ENCODE results near the gene RBM19.

RBM19 gene

DNA sequence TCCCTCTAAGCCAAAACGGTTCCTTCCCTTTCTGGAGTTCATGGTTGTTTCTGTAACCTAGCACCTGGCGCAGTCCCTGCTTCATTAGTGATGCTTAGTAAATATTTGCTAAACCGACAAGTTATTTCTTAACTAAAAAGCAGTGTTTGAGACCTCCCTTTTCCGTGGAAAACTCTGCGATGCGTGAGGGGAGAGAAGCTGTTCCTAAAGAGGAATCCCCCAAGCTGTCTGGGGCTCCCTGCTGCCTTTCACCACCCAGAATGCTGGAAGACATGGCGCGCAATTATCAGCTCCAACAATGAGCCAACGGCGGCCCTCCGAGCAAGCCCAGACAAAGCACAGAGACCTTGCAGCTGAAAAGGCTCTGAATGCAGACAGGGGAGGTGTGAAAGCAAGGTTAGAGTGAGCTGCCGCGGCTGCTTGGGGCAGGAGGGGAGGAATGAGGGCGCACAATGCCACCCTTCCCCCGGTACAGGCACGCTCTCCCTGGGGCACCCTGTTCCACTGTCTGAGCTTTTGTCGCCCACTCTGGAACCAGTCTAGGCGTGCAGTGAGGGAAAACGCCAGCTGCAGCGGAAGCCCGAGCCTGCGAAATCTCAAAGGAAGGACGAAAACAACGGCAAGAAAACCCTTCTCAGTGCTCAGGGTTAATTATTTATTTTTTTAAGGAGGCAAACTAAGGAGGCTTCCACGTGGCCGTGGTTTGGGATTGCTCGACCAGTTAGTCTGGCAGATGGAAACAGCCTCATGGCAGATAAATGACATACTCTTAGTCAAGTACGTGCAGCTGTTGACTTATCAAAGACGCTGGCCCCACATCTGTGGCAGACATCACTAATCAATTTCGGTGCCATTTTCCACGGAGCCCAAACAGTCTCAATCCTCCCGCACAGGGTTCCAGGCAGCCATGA lies 66.3 kb downstream of the RBM19 start:
- peak; percentile 53 for DNase-seq (ENCODE audit: low spot score)

DNA sequence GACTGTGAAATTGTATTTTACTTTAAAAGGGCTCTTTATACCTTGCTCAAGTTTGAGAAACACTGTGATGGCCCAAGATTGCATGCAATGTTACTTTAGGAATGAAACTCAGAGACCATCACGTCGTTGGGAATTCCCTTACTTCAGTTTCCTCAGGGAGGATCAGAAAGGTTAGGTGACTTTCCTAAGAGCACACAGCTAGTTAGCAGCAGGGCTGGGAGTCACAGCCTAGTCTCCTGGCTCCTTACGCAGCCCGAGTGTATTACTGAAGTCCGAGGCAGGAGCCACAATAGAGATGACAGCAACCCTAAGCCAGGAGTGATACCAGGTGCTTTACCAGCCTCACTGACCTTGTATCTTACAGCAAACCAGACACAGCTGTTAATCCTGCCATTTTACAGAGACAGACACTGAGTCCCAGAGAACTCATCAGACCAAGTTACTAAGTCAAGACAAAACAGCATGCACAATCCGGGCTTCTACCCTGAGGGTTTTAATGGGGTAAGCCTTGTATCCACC lies 67.0 kb downstream of the RBM19 start:
- no peak for DNase-seq (ENCODE audit: low spot score)

DNA sequence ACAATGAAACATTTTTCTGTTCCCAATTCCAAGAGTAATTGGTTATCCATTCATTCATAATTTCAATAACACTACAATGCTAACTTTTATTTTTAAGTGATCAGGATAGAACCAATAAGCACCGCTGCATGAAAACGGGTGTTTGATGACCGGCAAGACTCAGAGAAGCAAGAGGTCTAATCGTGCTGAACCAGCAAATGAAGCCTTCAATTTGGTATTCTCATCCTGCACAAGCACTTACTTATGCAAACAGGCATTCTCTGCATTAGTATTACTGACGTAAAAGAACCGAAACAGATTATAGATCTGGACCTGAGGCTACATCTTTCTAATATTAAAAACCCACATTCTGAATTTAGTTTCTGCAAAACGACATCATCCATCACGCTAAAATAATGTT lies 67.7 kb downstream of the RBM19 start:
- no peak for DNase-seq (ENCODE audit: low spot score)

DNA sequence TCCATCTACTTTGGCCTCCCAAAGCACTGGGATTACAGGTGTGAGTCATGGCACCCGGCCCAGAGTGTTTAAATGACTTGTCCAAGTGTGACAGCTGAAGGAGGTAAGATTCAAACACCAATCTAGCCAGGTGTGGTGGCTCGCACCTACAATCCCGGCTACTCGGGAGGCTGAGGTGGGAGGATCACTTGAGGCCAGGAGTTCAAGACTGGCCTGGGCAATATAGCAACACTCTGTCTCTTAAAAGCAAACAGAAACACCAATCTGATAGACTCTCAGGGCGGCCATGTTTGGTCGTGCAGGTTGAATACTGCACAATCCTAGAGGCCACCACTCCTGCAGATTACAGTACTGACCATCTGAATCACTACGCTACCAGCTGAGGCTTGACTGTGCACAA lies 68.7 kb downstream of the RBM19 start:
- no peak for DNase-seq (ENCODE audit: low spot score)

DNA sequence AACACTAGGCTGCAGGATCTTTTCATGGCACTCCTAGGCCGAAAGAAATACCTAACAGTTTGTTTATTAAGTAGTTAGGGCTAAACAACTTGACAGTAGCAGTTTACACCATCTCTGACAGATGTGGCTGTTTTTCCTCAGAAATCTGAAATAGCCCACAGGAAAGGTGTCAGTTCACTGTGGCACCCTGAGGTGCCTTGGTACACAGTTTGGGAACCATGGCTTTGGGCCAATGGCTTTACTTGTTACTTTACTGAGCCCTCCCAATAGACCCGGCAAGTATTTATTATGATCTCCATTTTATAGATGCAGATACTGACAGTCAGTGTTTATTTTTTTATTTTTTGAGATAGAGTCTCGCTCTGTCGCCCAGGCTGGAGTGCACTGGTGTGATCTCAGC lies 69.3 kb downstream of the RBM19 start:
- no peak for DNase-seq (ENCODE audit: low spot score)

DNA sequence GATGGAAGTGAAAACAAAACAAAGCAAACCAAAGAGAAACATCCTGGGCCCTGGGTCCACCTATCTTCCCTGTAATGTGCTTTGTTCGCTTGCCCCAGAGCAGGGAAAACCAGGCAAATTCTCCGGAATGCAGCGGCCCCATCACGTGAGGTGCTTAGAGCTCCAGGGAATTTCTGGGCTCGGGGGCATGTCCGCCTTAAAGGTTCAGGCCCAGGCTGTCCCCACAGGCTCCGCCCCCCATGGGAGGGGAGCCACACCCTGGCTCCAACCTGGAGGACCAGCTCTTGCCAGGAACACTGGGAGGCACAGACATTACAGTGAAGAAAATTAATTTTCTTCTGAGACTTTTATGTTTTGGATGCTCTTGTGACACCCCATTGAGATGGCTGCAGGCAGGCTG lies 69.9 kb downstream of the RBM19 start:
- DNase-seq (ENCODE audit: low spot score) = no peak

DNA sequence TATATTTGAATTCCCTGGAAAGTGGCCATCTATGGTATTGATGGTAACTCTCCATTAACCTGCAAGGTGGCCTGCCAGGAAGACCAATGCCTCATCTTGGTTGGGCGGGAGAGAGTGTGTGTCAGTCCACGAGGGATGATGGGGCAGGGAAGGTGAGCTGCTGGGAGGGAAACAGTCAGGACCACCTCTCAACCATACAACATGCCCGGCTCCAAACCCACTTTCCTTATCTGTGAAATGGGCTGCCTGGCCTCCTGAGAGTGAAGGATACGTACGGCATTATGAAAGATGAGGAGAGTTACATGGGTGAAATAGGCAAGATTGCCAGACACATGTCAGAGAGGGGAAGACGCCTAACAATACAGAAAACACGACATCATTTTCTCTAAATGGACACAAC lies 70.9 kb downstream of the RBM19 start:
- DNase-seq (ENCODE audit: low spot score) = no peak

DNA sequence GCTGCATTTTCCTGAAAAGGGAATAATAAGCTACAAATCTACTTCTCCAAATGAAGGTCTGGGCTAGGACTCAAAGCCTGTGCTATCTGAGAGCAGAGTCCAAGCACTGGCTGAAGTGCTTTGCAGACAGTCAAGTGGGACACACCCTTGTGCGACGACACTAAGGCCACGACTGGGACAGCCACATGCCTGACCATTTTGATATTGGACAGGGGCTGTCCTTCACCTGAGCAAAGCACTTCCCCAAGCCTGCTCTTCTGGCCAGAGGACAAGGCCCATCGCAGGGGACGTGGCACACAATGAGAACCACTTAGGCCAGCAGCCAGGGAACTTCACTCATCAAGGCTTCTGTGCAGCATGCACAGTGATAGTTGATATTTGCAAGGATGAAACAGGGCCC lies 71.4 kb downstream of the RBM19 start:
- DNase-seq (ENCODE audit: low spot score) = no peak

DNA sequence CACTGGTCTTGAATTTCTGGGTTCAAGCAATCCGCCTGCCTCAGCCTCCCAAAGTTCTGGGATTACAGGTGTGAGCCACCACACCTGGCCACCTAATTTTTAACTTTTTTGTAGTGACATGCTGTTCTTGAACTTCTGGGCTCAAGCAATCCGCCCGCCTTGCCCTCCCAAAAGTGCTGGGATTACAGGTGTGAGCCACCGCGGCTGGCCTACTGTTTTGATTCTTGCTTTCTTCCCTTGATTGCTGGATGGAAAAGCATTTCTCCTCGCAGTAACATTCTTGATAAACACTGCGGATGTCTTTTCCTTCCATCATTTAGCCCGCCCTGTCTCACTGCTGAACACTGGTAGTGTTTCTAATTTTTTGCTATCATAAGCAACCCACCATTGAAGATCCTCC lies 72.9 kb downstream of the RBM19 start:
- no peak for DNase-seq (ENCODE audit: low spot score)

DNA sequence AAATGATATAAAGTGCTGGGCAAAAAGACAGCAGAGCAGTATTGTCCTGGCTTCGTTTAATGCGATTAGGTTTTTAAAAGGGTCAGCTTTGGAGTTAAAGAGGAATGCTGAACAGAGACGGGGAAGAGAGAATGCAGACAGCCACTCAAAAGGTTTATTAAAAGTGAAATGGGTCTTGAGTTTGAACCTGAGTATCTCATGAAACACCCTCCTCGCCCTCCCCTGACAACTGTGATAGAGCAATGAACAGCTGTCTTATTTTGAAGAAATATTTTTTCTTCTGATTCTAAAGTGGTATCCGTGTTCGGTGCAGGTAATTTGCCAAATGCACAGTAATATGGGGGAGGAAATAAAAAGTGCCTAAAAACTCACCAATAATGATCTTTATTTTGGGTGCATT lies 73.6 kb downstream of the RBM19 start:
- DNase-seq (ENCODE audit: low spot score) = no peak

DNA sequence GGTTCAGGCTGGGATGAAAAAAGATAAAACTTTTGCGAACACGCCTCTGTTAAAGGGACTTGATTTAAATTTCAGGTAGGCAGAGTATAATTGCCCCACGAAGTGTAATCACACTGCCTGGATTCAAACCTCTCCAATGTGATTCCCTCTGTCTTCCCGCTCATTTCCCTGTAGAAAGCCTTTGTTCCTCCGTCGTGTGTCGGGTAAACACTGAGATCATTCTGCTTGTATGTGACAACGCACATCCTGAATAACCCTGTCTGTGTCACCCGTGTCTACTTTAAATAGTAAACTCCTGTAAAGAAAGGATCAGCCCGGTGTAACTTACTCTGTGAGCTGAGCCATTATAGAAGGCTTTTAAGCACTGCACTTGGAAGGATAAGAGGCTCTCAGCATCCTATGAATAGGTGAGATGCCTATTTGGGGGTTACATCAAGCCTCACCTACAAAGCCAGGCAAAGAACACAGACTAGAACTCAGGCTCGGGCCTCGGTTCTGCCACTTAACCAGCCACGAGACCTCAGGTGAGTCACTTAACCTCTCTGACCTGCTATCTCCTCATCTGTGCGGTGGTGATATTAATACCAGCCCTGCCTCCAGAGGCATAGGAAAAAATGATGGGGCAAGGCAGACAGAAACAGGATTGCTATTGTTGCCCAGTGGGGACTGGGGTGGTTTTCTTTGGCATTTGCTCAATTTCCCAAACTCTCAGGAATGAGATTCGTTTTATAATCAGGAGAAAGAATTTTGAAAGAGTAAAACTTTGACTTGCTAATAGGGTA lies 74.2 kb downstream of the RBM19 start:
- DNase-seq (ENCODE audit: low spot score) = no peak

DNA sequence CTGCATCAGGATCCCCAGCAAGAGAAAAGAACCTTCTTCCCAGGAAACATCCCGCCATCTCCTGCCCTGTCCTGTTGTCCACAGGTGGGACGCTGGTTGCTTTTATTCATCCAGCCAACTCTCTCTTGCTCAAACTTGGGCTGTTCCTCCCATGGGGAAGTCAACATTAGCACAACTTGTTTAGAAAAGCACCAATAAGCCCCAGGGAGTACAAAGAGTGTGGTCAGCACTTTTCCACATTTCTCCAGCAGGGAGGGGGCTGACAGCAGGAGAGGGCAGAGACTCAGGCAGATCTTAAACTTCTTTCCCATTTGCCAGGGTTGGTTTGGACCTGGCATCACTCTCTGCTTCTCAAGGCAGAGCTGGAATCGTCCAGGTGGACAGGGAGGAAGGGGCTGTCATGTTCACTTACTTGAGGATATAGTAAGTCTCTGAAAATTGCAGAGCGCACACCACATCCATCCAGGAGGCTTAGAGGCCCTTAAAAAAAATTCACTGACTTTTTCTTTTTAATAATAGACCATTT lies 74.9 kb downstream of the RBM19 start:
- DNase-seq (ENCODE audit: low spot score) = no peak

DNA sequence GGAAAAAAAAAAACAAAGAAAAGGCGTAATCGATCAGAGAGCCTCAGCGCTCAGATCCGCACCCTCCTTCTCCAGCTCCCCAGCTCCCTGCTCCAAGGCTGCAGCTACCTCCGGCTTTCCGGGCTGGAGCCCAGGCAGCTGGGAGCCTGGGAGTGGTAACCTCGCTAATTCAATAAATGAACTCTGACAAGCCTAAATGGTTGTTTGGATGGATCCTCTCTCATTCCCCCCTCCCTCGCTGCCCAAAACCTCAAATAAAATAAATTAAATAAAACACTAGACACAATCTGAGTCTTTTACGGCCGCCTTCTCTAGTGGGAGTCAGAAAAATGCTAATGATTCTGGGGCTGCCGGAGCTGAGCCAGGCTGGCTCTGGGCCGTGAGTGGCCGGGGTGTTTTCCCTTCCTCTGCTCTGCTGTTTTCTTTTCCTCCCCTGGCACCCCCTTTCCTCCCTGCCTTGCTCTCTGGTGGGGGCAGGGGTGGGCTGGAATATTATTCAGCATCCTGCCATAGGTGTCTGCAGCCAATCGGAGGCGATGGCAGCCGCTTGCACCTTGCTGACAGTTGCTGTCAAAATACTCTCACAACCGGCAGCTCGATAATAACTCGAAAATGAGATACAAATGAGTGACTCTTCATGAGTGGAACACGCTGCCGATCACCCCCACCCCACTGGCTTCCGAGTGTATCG lies 76.1 kb downstream of the RBM19 start:
- peak; percentile 30 for DNase-seq (ENCODE audit: low spot score)

DNA sequence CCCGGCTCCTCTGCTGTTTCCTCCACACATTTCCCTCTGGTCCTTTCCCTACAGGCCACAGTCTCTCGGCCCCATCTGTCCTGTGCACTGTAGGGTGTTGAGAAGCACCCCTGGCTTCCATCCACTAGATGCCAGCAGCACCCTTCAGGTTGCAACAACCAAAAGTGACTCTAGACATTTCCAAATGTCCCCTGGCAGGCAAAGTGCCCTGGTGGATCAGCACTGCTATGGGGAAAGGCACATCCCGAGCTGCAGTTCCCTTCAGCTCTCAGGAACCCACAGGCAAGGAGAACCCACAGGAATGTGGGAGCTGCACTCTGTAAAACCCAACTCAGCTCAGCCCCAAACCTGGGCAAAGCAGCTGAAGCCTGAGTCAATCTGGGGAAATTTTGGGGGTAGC lies 77.0 kb downstream of the RBM19 start:
- no peak for DNase-seq (ENCODE audit: low spot score)

DNA sequence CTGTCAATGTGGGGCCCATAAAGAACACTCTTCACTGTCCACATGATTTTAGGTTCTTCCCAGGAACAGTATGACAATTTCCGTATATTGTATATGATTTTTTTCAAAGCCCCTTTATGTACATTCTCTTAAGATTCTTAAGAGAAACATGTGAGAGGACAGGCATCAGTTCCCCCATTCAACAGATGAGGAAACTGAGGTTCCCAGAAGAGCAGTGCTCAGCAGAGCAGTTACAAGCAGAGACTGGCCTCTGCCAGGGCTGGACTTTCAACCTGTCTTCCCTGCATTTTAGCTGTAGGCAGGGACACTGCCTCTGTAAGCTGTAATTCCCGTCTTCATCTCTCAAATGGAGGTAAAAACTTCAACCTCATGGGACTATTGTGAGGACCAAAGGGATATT lies 77.7 kb downstream of the RBM19 start:
- DNase-seq (ENCODE audit: low spot score) = no peak

DNA sequence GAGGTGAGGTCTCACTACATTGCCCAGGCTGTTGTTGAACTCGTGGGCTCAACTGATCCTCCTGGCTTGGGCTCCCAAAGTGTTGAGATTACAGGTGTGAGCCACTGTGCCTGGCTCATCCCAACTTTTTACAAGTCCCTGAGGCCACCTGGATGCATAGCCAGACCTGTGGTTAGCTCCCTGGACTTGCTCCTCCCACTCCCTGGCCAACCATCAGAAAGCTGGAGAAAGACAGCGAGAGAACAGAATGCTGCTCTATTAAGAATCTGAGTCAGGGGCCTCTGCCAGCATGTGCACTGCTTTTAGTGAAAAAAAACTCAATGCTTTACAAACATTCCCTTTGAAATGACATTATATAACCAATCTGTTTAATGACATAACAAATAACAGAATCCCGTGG lies 78.2 kb downstream of the RBM19 start:
- DNase-seq (ENCODE audit: low spot score) = no peak

DNA sequence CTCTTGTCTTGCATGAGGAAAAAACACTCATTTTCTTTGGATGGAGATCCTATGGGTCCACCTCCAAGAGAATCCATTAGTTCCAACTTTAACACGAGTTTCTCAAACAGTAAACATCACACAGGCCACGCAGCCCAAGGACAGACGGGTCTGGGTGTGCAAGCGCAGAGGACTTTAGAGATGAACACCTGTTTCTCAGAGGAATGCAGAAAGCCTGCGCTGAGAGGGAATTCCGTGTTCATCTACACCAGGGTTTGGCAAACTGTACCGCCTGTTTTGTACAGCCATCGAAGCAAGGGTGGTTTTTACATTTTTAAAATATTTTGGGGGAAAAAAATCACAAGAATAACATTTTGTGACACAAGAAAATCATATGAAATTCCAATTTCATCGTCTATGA lies 79.4 kb downstream of the RBM19 start:
- DNase-seq (ENCODE audit: low spot score) = no peak

DNA sequence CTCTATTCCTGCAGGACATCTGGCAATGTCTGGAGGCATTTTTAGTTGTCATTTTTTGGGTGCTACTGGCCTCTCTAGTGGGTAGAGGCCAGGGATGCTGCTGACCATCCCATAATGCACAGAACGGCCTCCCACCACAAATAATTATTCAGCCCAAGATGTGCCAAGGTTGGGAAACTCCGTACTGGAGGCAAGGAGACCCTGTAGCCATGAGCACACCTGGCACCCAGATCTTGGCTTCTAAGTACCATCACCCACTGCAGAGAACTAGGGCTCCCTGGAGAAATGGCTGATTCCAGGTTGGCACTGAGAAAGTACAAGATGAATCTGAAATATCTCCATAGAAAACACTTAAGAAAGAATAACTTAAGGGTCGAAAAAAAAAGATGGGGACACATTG lies 81.7 kb downstream of the RBM19 start:
- DNase-seq (ENCODE audit: low spot score) = no peak

DNA sequence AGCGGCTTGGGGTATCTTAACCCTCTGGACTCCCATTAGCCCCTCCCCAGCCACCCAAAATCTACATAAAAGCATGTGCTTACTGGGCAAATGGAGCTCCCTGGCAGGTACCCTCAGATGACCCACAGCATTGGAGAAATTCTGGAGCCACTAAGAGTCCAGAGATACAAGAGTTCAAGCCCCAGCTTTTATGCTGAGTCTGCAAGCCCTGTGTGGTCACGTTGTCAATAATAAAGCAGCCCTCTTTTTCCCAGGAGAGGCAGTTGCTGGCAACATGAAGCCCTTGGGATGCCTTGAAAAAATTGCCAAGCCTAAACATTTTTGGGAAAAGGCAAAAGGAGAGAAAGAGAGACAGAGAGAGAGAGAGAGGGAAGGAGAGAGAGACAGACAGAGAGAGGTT lies 83.4 kb downstream of the RBM19 start:
- no peak for DNase-seq (ENCODE audit: low spot score)

DNA sequence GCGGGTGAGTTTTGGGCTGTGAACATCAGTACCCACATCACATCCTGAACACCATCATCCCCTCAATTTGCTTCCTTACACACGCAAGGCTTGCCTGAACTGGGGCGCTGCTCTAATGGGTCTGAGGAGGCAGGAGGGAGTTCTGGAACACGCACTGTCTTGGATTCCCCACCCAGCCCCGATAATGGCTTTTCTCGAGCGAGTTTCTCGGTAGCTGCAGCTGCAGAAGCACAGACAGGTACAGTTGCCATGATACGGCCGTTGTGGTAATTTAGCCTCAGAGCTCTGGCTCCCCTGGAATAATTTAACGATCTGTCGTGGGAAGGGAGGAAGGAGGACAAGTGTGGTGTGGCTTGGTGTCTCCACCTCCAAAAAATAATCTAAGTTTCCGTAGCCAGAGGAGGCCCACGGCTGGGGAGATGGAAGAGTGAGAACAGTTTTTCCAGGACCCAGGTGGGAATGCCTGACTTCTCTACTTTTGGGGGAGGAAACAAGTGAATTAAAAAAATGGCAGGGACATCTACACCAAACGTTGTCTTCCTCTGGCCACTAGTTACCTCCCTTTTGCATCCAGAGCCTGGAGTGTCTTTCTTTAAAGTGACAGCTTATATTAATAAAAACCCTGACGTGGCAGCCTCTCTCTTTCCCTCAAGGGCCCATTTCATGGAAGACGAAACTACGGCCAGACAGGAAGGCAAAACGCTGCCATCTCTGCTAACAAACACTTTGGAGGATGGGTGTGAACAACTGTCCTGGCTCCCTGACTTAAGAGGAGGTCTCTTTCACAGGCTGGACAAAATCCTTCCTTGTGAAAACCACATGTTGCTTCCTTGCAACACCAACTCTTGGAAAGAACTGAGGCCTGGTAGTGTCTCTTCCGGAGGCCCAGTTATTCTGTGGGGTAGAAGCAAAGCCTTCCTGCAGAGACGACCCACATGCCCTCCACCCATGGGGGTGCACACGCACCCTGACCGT lies 84.8 kb downstream of the RBM19 start:
- DNase-seq (ENCODE audit: low spot score) = no peak

DNA sequence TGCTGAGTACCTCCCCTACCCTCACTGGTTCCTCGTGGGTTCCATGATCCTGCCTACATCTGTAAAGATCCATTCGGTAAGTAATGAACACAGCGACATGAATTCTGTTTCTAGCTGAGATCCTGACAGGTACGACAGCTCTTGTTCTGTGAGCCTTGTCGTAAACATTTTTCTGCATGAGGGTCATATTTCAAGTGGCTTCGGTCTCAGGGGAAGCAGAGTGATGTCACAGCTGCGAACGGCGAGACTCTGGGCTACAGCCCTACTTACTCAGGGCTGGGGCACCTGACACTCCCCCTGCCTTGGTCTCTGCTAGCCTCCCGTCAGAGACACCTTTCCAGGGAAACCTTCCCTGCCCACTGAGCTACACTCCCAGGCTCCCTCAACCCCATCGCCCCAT lies 85.8 kb downstream of the RBM19 start:
- no peak for DNase-seq (ENCODE audit: low spot score)

All from Ammon's horn (tissue), 1 donor.